ENCODE measurements around the gene ZNF175. TPM values are rescaled to one million over a fixed set of nuclear protein-coding genes. Genes with fewer than 3 reads are reported as not detected.

ZNF175 gene
- total and polyA plus RNA-seq, 3 donors from 2014 or later: 11.0 to 12.3 (median 12.1) TPM

DNA sequence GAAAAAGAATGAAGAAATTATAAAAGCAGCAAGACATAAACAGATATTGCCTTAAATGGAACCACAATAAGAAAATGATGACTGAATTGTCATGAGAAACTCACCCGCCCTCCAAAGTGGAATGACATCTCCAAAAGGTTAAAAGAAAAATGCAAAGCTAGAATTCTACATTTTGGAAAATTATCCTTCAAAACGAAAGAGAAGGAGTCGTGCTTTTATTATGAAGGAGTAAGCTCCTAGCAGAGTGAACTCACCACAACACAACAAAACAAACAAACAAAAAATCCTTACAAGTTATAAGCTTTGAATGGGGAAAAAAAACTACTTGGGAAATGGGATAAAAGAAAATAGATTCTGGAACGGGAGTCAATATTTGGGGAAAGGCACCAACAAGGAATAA is 68.8 kb downstream of the ZNF175 start:
- H3K9me3 ChIP-seq: no peaks in the 10 kb centered on the region
- no peak for TF ChIP-seq POLR2A (IDR thresholded peaks at IDR 0.05)
- TF ChIP-seq, protein P1, sequence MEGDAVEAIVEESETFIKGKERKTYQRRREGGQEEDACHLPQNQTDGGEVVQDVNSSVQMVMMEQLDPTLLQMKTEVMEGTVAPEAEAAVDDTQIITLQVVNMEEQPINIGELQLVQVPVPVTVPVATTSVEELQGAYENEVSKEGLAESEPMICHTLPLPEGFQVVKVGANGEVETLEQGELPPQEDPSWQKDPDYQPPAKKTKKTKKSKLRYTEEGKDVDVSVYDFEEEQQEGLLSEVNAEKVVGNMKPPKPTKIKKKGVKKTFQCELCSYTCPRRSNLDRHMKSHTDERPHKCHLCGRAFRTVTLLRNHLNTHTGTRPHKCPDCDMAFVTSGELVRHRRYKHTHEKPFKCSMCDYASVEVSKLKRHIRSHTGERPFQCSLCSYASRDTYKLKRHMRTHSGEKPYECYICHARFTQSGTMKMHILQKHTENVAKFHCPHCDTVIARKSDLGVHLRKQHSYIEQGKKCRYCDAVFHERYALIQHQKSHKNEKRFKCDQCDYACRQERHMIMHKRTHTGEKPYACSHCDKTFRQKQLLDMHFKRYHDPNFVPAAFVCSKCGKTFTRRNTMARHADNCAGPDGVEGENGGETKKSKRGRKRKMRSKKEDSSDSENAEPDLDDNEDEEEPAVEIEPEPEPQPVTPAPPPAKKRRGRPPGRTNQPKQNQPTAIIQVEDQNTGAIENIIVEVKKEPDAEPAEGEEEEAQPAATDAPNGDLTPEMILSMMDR (IDR thresholded peaks at IDR 0.05): no peak
- H3K36me3 ChIP-seq (ENCODE audit: low read depth, missing control alignments): no peaks in the 10 kb centered on the region
- 76 to 80% methylated on average over 4 of the region's 4 CpGs for WGBS, 2 donors
- peaks cover 18% of the 10 kb centered on the region for H3K4me1 ChIP-seq
- intact Hi-C loops (cut with DNase I; ENCODE audit: low total_unique reads): no loop called here
- no peak overlapping the region for H3K4me3 ChIP-seq
- H3K27me3 ChIP-seq: no peaks in the 10 kb centered on the region
- DNase-seq: no peak
- no peak overlapping the region for H3K27ac ChIP-seq

DNA sequence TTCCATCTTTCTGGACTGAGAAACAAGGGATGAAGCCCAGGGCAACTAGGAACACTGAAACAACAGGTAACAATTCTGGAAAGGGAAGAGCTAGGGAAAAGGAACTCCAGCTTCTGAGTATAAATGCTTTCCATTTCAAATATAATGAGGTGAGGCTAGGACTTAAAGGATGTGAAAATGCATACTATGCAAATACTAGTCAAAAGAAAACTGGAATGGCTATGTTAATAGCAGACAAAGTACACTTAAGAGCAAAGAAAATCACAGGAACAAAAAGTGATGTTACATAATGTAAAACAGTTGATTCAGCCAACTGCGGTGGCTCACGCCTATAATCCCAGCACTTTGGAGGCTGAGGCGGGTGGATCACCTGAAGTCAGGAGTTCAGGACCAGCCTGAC is 69.3 kb downstream of the ZNF175 start:
- H3K4me1 ChIP-seq: peaks cover 21% of the 10 kb centered on the region
- intact Hi-C loops (cut with DNase I; ENCODE audit: low total_unique reads): no loop called here
- no peaks in the 10 kb centered on the region for H3K9me3 ChIP-seq
- no peak overlapping the region for H3K27ac ChIP-seq
- TF ChIP-seq, protein P1 (IDR thresholded peaks at IDR 0.05): no peak
- TF ChIP-seq POLR2A (IDR thresholded peaks at IDR 0.05): no peak
- H3K27me3 ChIP-seq: no peaks in the 10 kb centered on the region
- no peak overlapping the region for H3K4me3 ChIP-seq
- WGBS, 2 donors: 92 to 95% methylated on average over 3 of the region's 3 CpGs
- no peak for DNase-seq
- H3K36me3 ChIP-seq (ENCODE audit: low read depth, missing control alignments): no peaks in the 10 kb centered on the region

DNA sequence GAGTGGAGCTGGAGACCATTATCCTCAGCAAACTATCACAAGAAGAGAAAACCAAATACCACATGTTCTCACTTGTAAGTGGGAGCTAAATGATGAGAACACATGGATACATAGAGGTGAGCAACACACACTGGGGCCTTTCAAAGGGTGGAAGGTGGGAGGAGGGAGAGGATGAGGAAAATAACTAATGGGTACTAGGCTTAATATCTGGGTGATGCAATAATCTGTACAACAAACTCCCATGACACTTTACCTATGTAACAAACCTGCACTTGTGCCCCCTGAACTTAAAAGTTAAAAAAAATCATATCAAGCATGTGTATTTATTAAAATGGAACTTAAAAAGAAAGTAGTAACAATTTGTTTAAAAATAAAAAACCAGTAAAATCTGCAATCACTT is 70.6 kb downstream of the ZNF175 start:
- TF ChIP-seq, protein P1 (IDR thresholded peaks at IDR 0.05): no peak
- TF ChIP-seq POLR2A (IDR thresholded peaks at IDR 0.05): no peak
- Histone ChIP-seq H3K4me3 (no peak overlapping the region), H3K36me3 (ENCODE audit: low read depth, missing control alignments) (no peaks in the 10 kb centered on the region), H3K9me3 (no peaks in the 10 kb centered on the region), H3K27me3 (no peaks in the 10 kb centered on the region), H3K27ac (no peak overlapping the region), H3K4me1 (peaks cover 22% of the 10 kb centered on the region)
- intact Hi-C loops (cut with DNase I; ENCODE audit: low total_unique reads): no loop called here
- no peak for DNase-seq

Other genes starting within 250 kb of the ZNF175 start
- 10 to 100 TPM; 10.5 to 12.0 TPM for gene VSIG10L, start 229.1 kb upstream of the ZNF175 start, total RNA-seq
- 5.8 TPM for gene VSIG10L, start 229.1 kb upstream of the ZNF175 start, polyA plus RNA-seq (ENCODE audit: insufficient read depth, low read depth, low replicate concordance)
- 100 to 1,000 TPM; 110 to 146 TPM for gene ETFB, start 204.9 kb upstream of the ZNF175 start, total RNA-seq
- gene ETFB, start 204.9 kb upstream of the ZNF175 start, polyA plus RNA-seq (ENCODE audit: insufficient read depth, low read depth, low replicate concordance): 109 TPM
- 10 to 100 TPM; 10.0 to 26.4 TPM for gene CLDND2, start 202.3 kb upstream of the ZNF175 start, total RNA-seq
- gene CLDND2, start 202.3 kb upstream of the ZNF175 start, polyA plus RNA-seq (ENCODE audit: insufficient read depth, low read depth, low replicate concordance): 41.2 TPM
- gene NKG7, start 198.6 kb upstream of the ZNF175 start, total RNA-seq: under 1 TPM in 1 of 2 donors, not detected in 1; 0.63 TPM
- gene NKG7, start 198.6 kb upstream of the ZNF175 start, polyA plus RNA-seq (ENCODE audit: insufficient read depth, low read depth, low replicate concordance): 8.7 TPM
- under 1 TPM in 1 of 2 donors, not detected in 1; 0.31 TPM for gene LIM2, start 183.3 kb upstream of the ZNF175 start, total RNA-seq
- gene LIM2, start 183.3 kb upstream of the ZNF175 start, polyA plus RNA-seq (ENCODE audit: insufficient read depth, low read depth, low replicate concordance): 0.91 TPM
- 10 to 100 TPM; 23.1 to 31.2 TPM for gene C19orf84, start 180.7 kb upstream of the ZNF175 start, total RNA-seq
- 38.8 TPM for gene C19orf84, start 180.7 kb upstream of the ZNF175 start, polyA plus RNA-seq (ENCODE audit: insufficient read depth, low read depth, low replicate concordance)
- 1 to 10 TPM in 1 of 2 donors, under 1 TPM in 1; 0.87 to 2.2 TPM for gene SIGLEC10, start 153.6 kb upstream of the ZNF175 start, total RNA-seq
- 2.3 TPM for gene SIGLEC10, start 153.6 kb upstream of the ZNF175 start, polyA plus RNA-seq (ENCODE audit: insufficient read depth, low read depth, low replicate concordance)
- gene SIGLEC8, start 112.8 kb upstream of the ZNF175 start, total RNA-seq: 1 to 10 TPM in 1 of 2 donors, under 1 TPM in 1; 0.31 to 3.1 TPM
- gene SIGLEC8, start 112.8 kb upstream of the ZNF175 start, polyA plus RNA-seq (ENCODE audit: insufficient read depth, low read depth, low replicate concordance): 0.61 TPM
- gene CEACAM18, start 92.7 kb upstream of the ZNF175 start, total RNA-seq: not detected
- gene CEACAM18, start 92.7 kb upstream of the ZNF175 start, polyA plus RNA-seq (ENCODE audit: insufficient read depth, low read depth, low replicate concordance): not detected
- not detected for gene SIGLEC12, start 69.5 kb upstream of the ZNF175 start, total RNA-seq
- 1.0 TPM for gene SIGLEC12, start 69.5 kb upstream of the ZNF175 start, polyA plus RNA-seq (ENCODE audit: insufficient read depth, low read depth, low replicate concordance)
- 1 to 10 TPM in 1 of 2 donors, under 1 TPM in 1; 0.55 to 1.1 TPM for gene SIGLEC6, start 39.6 kb upstream of the ZNF175 start, total RNA-seq
- gene SIGLEC6, start 39.6 kb upstream of the ZNF175 start, polyA plus RNA-seq (ENCODE audit: insufficient read depth, low read depth, low replicate concordance): 0.29 TPM
- gene SIGLEC5, start 59.1 kb downstream of the ZNF175 start, total RNA-seq: not detected
- gene SIGLEC5, start 59.1 kb downstream of the ZNF175 start, polyA plus RNA-seq (ENCODE audit: insufficient read depth, low read depth, low replicate concordance): not detected
- 1 to 10 TPM; 3.7 to 5.7 TPM for gene SIGLEC14, start 75.5 kb downstream of the ZNF175 start, total RNA-seq
- gene SIGLEC14, start 75.5 kb downstream of the ZNF175 start, polyA plus RNA-seq (ENCODE audit: insufficient read depth, low read depth, low replicate concordance): 1.5 TPM
- 100 to 1,000 TPM in 1 of 2 donors, 10 to 100 TPM in 1; 37.8 to 106 TPM for gene SPACA6, start 122.0 kb downstream of the ZNF175 start, total RNA-seq
- 19.8 TPM for gene SPACA6, start 122.0 kb downstream of the ZNF175 start, polyA plus RNA-seq (ENCODE audit: insufficient read depth, low read depth, low replicate concordance)
- 1 to 10 TPM in 1 of 2 donors, under 1 TPM in 1; 0.99 to 2.1 TPM for gene HAS1, start 152.7 kb downstream of the ZNF175 start, total RNA-seq
- gene HAS1, start 152.7 kb downstream of the ZNF175 start, polyA plus RNA-seq (ENCODE audit: insufficient read depth, low read depth, low replicate concordance): 0.44 TPM
- 1 to 10 TPM; 1.4 to 2.1 TPM for gene FPR1, start 180.6 kb downstream of the ZNF175 start, total RNA-seq
- gene FPR1, start 180.6 kb downstream of the ZNF175 start, polyA plus RNA-seq (ENCODE audit: insufficient read depth, low read depth, low replicate concordance): 3.5 TPM
- gene FPR2, start 189.9 kb downstream of the ZNF175 start, total RNA-seq: under 1 TPM; 0.19 to 0.31 TPM
- 1.3 TPM for gene FPR2, start 189.9 kb downstream of the ZNF175 start, polyA plus RNA-seq (ENCODE audit: insufficient read depth, low read depth, low replicate concordance)
- gene FPR3, start 223.9 kb downstream of the ZNF175 start, total RNA-seq: 10 to 100 TPM in 1 of 2 donors, 1 to 10 TPM in 1; 1.6 to 15.6 TPM
- 8.8 TPM for gene FPR3, start 223.9 kb downstream of the ZNF175 start, polyA plus RNA-seq (ENCODE audit: insufficient read depth, low read depth, low replicate concordance)

All from testis (tissue), 3 donors.